ENCODE results near the gene RNF145.

Gene RNF145

GRCh38 chr5:159211729-159212174 is 2.4 kb upstream of the RNF145 start:
- ChIA-PET POLR2A (no interaction called here), CTCF (interaction anchor here (1.4 to 2.1 kb wide), 2 partner anchors 13 to 55 kb away, joined by 4 to 5 read pairs; no protein-coding TSS in a partner anchor)
- Histone ChIP-seq H3K27me3 (replicated peaks in 2 of 5; ENCODE audit: control insufficient read depth in 4 of 5, insufficient read depth in 5 of 5, low read length in 4 of 5) (no peaks in the 10 kb centered on the region), H3K4me3 (ENCODE audit: control insufficient read depth in 1 of 7, extremely low read depth in 1 of 7, insufficient read depth in 4 of 7, low read depth in 2 of 7, low read length in 6 of 7) (peak overlapping the region in 1 of 7 experiments; percentile 20), H3K4me1 (ENCODE audit: control extremely low read depth in 1 of 4, control insufficient read depth in 4 of 4, insufficient read depth in 4 of 4, low read length in 3 of 4) (peaks cover 20 to 50% (median 28%) of the 10 kb centered on the region in 4 experiments), H3K36me3 (ENCODE audit: control insufficient read depth in 4 of 4, insufficient read depth in 4 of 4, low read length in 3 of 4) (no peaks in the 10 kb centered on the region), H3K27ac (ENCODE audit: insufficient read depth in 1 of 2, low read depth in 1 of 2, low read length in 2 of 2, poor library complexity in 1 of 2, severe bottlenecking in 2 of 2) (no peak overlapping the region), H3K9me3 (ENCODE audit: control extremely low read depth in 1 of 5, control insufficient read depth in 4 of 5, insufficient read depth in 2 of 5, low read depth in 1 of 5, low read length in 4 of 5) (no peaks in the 10 kb centered on the region)
- DNase-seq: no peak
- 0% methylated on average over 1 of the region's 4 CpGs for WGBS (ENCODE audit: insufficient coverage)

DNA sequence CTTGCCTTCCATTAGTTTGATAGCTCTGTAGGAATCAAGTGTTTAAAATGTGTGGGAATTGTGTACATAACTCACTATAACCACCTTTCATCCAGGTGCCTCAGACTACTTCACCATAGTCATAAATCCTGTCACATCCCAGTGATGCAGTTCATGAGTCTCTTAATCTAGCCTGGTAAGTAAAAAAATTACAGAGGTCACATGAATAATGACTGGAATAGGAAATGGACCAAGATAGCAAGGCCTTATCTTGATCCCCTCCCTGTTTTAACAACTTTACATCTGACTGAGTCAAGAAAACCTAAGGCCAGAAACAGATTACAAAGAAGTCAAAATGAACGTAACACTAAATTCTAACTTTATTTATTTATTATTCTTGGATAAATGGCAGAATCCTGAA is 1.5 kb upstream of the RNF145 start:
- no peak for DNase-seq
- no peak overlapping the region for H3K27ac ChIP-seq (ENCODE audit: insufficient read depth in 1 of 2, low read depth in 1 of 2, low read length in 2 of 2, poor library complexity in 1 of 2, severe bottlenecking in 2 of 2)
- no CpG with 5 or more reads among the region's 1 CpG for WGBS (ENCODE audit: insufficient coverage)
- CTCF ChIA-PET: interaction anchor here (2.1 kb wide), 1 partner anchor 54 kb away, joined by 5 read pairs; no protein-coding TSS in a partner anchor
- peaks cover 24 to 59% (median 35%) of the 10 kb centered on the region in 4 experiments for H3K4me1 ChIP-seq (ENCODE audit: control extremely low read depth in 1 of 4, control insufficient read depth in 4 of 4, insufficient read depth in 4 of 4, low read length in 3 of 4)
- H3K4me3 ChIP-seq (ENCODE audit: control insufficient read depth in 1 of 7, extremely low read depth in 1 of 7, insufficient read depth in 4 of 7, low read depth in 2 of 7, low read length in 6 of 7): no peak overlapping the region
- POLR2A ChIA-PET: no interaction called here
- no peaks in the 10 kb centered on the region for H3K36me3 ChIP-seq (ENCODE audit: control insufficient read depth in 4 of 4, insufficient read depth in 4 of 4, low read length in 3 of 4)
- H3K27me3 ChIP-seq (replicated peaks in 2 of 5; ENCODE audit: control insufficient read depth in 4 of 5, insufficient read depth in 5 of 5, low read length in 4 of 5): no peaks in the 10 kb centered on the region
- H3K9me3 ChIP-seq (ENCODE audit: control extremely low read depth in 1 of 5, control insufficient read depth in 4 of 5, insufficient read depth in 2 of 5, low read depth in 1 of 5, low read length in 4 of 5): no peaks in the 10 kb centered on the region

DNA sequence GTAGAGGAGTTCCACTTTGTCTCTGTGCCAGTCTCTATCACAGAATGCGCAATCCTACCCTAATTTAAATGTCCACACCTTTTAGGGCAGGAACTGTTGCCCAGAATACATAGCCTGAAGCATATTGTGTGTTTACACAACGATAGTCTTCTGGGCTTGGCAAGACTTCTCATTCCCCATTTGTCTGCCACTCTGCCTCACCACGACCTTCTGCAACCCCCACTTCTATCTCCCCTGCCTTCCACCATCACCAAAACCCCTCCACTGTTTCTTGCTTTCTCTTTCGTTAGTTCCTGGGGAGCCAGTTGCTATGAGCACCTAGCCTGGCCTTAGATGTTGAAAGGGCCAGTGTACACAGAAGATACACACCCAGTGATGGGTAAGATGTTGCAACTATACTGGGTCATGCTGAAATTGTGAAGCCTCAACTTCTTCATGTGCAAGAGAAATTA is 883 bp upstream of the RNF145 start:
- ChIA-PET POLR2A (no interaction called here), CTCF (no interaction called here)
- Histone ChIP-seq H3K27me3 (replicated peaks in 2 of 5; ENCODE audit: control insufficient read depth in 4 of 5, insufficient read depth in 5 of 5, low read length in 4 of 5) (no peaks in the 10 kb centered on the region), H3K27ac (ENCODE audit: insufficient read depth in 1 of 2, low read depth in 1 of 2, low read length in 2 of 2, poor library complexity in 1 of 2, severe bottlenecking in 2 of 2) (no peak overlapping the region), H3K4me3 (ENCODE audit: control insufficient read depth in 1 of 7, extremely low read depth in 1 of 7, insufficient read depth in 4 of 7, low read depth in 2 of 7, low read length in 6 of 7) (peak overlapping the region in 4 of 7 experiments; percentile 13 to 94 (median 80)), H3K36me3 (ENCODE audit: control insufficient read depth in 4 of 4, insufficient read depth in 4 of 4, low read length in 3 of 4) (no peaks in the 10 kb centered on the region), H3K4me1 (ENCODE audit: control extremely low read depth in 1 of 4, control insufficient read depth in 4 of 4, insufficient read depth in 4 of 4, low read length in 3 of 4) (peaks cover 28 to 65% (median 40%) of the 10 kb centered on the region in 4 experiments), H3K9me3 (ENCODE audit: control extremely low read depth in 1 of 5, control insufficient read depth in 4 of 5, insufficient read depth in 2 of 5, low read depth in 1 of 5, low read length in 4 of 5) (no peaks in the 10 kb centered on the region)
- 72% methylated on average over 3 of the region's 4 CpGs for WGBS (ENCODE audit: insufficient coverage)
- DNase-seq: peak in 2 of 3 donors; percentile 31 to 36

DNA sequence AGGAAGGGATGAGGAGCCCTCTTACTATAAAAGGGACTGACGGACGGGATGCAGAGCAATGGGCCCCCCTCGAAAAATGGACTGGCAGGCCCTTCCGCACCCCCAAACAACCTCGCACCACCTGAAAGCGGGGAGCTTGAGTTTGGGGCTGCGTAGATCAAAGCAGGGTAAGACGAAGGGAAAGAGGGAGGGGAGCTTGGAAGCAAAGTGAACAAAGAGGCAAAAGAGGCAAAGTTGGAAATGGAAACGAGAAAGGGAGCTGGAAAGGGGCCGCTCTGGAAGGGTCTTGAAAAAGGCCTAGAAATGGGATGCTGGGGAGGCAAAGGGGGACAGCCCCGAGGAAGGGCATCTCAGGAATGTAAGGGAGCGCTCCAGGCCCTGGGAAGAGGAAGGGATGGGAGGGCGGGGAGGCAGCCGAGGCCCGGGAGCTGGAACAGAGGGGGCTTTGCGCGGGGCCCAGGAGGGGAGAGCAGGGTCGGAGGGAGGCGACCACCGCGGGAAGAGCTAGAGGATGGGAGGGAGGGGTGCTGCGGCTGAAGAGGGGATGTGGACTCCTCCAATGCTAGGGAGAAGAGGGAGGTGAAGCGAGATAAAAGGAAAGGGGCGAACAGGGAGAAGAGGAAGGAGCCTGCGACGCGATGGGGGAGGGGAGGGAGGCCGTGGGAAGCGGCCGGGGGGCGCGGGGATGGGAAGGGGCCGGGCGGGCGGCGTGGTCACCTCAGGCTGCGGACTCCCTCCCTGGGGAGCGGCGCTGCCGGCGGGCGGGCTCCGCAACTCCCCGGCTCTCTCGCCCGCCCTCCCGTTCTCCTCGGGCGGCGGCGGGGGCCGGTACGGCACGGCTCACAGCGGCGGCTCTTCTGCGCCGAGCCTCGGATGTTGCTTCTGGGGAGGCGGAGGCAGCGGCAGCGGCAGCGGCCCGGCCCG is 577 bp downstream of the RNF145 start:
- Histone ChIP-seq H3K4me1 (ENCODE audit: control extremely low read depth in 1 of 4, control insufficient read depth in 4 of 4, insufficient read depth in 4 of 4, low read length in 3 of 4) (peaks cover 28 to 80% (median 47%) of the 10 kb centered on the region in 4 experiments), H3K27ac (ENCODE audit: insufficient read depth in 1 of 2, low read depth in 1 of 2, low read length in 2 of 2, poor library complexity in 1 of 2, severe bottlenecking in 2 of 2) (peak overlapping the region; percentile 48 to 84), H3K36me3 (ENCODE audit: control insufficient read depth in 4 of 4, insufficient read depth in 4 of 4, low read length in 3 of 4) (no peaks in the 10 kb centered on the region), H3K27me3 (replicated peaks in 2 of 5; ENCODE audit: control insufficient read depth in 4 of 5, insufficient read depth in 5 of 5, low read length in 4 of 5) (no peaks in the 10 kb centered on the region), H3K9me3 (ENCODE audit: control extremely low read depth in 1 of 5, control insufficient read depth in 4 of 5, insufficient read depth in 2 of 5, low read depth in 1 of 5, low read length in 4 of 5) (no peaks in the 10 kb centered on the region), H3K4me3 (ENCODE audit: control insufficient read depth in 1 of 7, extremely low read depth in 1 of 7, insufficient read depth in 4 of 7, low read depth in 2 of 7, low read length in 6 of 7) (peak overlapping the region; percentile 53 to 94 (median 94))
- peak in 2 of 3 donors; percentile 38 to 55 for DNase-seq
- WGBS (ENCODE audit: insufficient coverage): under 1% methylated on average over 56 of the region's 65 CpGs
- CTCF ChIA-PET: interaction anchor here (0.9 to 2.9 kb wide), 7 partner anchors 8 to 54 kb away, joined by 3 to 21 read pairs (median 4); partner anchors contain the start of gene UBLCP1
- POLR2A ChIA-PET: interaction anchor here (1.5 kb wide), 1 partner anchor 52 kb away, joined by 4 read pairs; no protein-coding TSS in a partner anchor

- WGBS (ENCODE audit: insufficient coverage): 0% methylated on average over 30 of the region's 35 CpGs
- Histone ChIP-seq H3K36me3 (ENCODE audit: control insufficient read depth in 4 of 4, insufficient read depth in 4 of 4, low read length in 3 of 4) (no peaks in the 10 kb centered on the region), H3K4me1 (ENCODE audit: control extremely low read depth in 1 of 4, control insufficient read depth in 4 of 4, insufficient read depth in 4 of 4, low read length in 3 of 4) (peaks cover 28 to 75% (median 50%) of the 10 kb centered on the region in 4 experiments), H3K9me3 (ENCODE audit: control extremely low read depth in 1 of 5, control insufficient read depth in 4 of 5, insufficient read depth in 2 of 5, low read depth in 1 of 5, low read length in 4 of 5) (no peaks in the 10 kb centered on the region), H3K27me3 (replicated peaks in 2 of 5; ENCODE audit: control insufficient read depth in 4 of 5, insufficient read depth in 5 of 5, low read length in 4 of 5) (no peaks in the 10 kb centered on the region), H3K4me3 (ENCODE audit: control insufficient read depth in 1 of 7, extremely low read depth in 1 of 7, insufficient read depth in 4 of 7, low read depth in 2 of 7, low read length in 6 of 7) (peak overlapping the region; percentile 47 to 94 (median 94)), H3K27ac (ENCODE audit: insufficient read depth in 1 of 2, low read depth in 1 of 2, low read length in 2 of 2, poor library complexity in 1 of 2, severe bottlenecking in 2 of 2) (peak overlapping the region; percentile 48 to 84)
- ChIA-PET POLR2A (interaction anchor here (0.6 to 1.5 kb wide), 3 partner anchors 9 to 1398 kb away, joined by 3 to 4 read pairs (median 3); no protein-coding TSS in a partner anchor), CTCF (interaction anchor here (0.9 to 2.9 kb wide), 8 partner anchors 9 to 55 kb away, joined by 3 to 21 read pairs (median 4); partner anchors contain the start of gene UBLCP1)
- peak; percentile 91 to 97 (median 94) for DNase-seq
Observed at GRCh38 chr5:159207686-159208513, 1.5 kb downstream of the RNF145 start.

- peaks cover 28 to 74% (median 49%) of the 10 kb centered on the region in 4 experiments for H3K4me1 ChIP-seq (ENCODE audit: control extremely low read depth in 1 of 4, control insufficient read depth in 4 of 4, insufficient read depth in 4 of 4, low read length in 3 of 4)
- WGBS (ENCODE audit: insufficient coverage): 0% methylated on average over 3 of the region's 5 CpGs
Observed at GRCh38 chr5:159207222-159207685, 2.1 kb downstream of the RNF145 start.

More at GRCh38 chr5:159207222-159207685, 2.1 kb downstream of the RNF145 start:
- Histone ChIP-seq H3K9me3 (ENCODE audit: control extremely low read depth in 1 of 5, control insufficient read depth in 4 of 5, insufficient read depth in 2 of 5, low read depth in 1 of 5, low read length in 4 of 5) (no peaks in the 10 kb centered on the region), H3K27me3 (replicated peaks in 2 of 5; ENCODE audit: control insufficient read depth in 4 of 5, insufficient read depth in 5 of 5, low read length in 4 of 5) (no peaks in the 10 kb centered on the region), H3K27ac (ENCODE audit: insufficient read depth in 1 of 2, low read depth in 1 of 2, low read length in 2 of 2, poor library complexity in 1 of 2, severe bottlenecking in 2 of 2) (peak overlapping the region; percentile 43 to 84), H3K4me3 (ENCODE audit: control insufficient read depth in 1 of 7, extremely low read depth in 1 of 7, insufficient read depth in 4 of 7, low read depth in 2 of 7, low read length in 6 of 7) (peak overlapping the region in 6 of 7 experiments; percentile 80 to 94 (median 94)), H3K36me3 (ENCODE audit: control insufficient read depth in 4 of 4, insufficient read depth in 4 of 4, low read length in 3 of 4) (peaks cover 0 to under 1% (median 0%) of the 10 kb centered on the region in 4 experiments)
- ChIA-PET POLR2A (interaction anchor here (0.6 to 1.5 kb wide), 3 partner anchors 9 to 1397 kb away, joined by 3 to 4 read pairs (median 3); no protein-coding TSS in a partner anchor), CTCF (interaction anchor here (1.2 to 2.9 kb wide), 4 partner anchors 9 to 55 kb away, joined by 5 to 21 read pairs (median 8); partner anchors contain the start of gene UBLCP1)
- DNase-seq: no peak

All from common myeloid progenitor, CD34-positive (primary cell).